Measurements from ENCODE around the gene MGMT.

MGMT gene

GRCh38 chr10:129544205-129545202 lies 77.5 kb downstream of the MGMT start:
- DNase-seq, result no peak

- DNase-seq, result no peak
These were observed 78.2 kb downstream of the MGMT start for GRCh38 chr10:129545261-129545660.

- no peak for DNase-seq
These were observed 79.1 kb downstream of the MGMT start for GRCh38 chr10:129546106-129546505.

- DNase-seq, result no peak
These were observed 80.6 kb downstream of the MGMT start for GRCh38 chr10:129547608-129548007.

- no peak for DNase-seq
These were observed 81.6 kb downstream of the MGMT start for GRCh38 chr10:129548600-129548999.

GRCh38 chr10:129550076-129550475 lies 83.0 kb downstream of the MGMT start:
- no peak for DNase-seq

GRCh38 chr10:129550658-129551057 lies 83.6 kb downstream of the MGMT start:
- no peak for DNase-seq

- no peak for DNase-seq
These were observed 85.1 kb downstream of the MGMT start for GRCh38 chr10:129552119-129552518.

- DNase-seq, result no peak
These were observed 86.9 kb downstream of the MGMT start for GRCh38 chr10:129553928-129554327.

- DNase-seq, result no peak
These were observed 89.3 kb downstream of the MGMT start for GRCh38 chr10:129556316-129556715.

GRCh38 chr10:129560361-129560760 lies 93.3 kb downstream of the MGMT start:
- DNase-seq, result no peak

GRCh38 chr10:129562487-129562886 lies 95.4 kb downstream of the MGMT start:
- DNase-seq, result no peak

GRCh38 chr10:129564923-129565322 lies 97.9 kb downstream of the MGMT start:
- DNase-seq, result no peak

GRCh38 chr10:129568583-129569344 lies 101.7 kb downstream of the MGMT start:
- DNase-seq, result no peak

- DNase-seq, result no peak
These were observed 103.1 kb downstream of the MGMT start for GRCh38 chr10:129570185-129570584.

- DNase-seq, result no peak
These were observed 112.2 kb downstream of the MGMT start for GRCh38 chr10:129579228-129579627.

- no peak for DNase-seq
These were observed 113.0 kb downstream of the MGMT start for GRCh38 chr10:129580010-129580409.

- DNase-seq, result no peak
These were observed 113.9 kb downstream of the MGMT start for GRCh38 chr10:129580901-129581300.

- DNase-seq, result no peak
These were observed 114.9 kb downstream of the MGMT start for GRCh38 chr10:129581827-129582411.

GRCh38 chr10:129583831-129584230 lies 116.8 kb downstream of the MGMT start:
- DNase-seq, result no peak

- DNase-seq, result no peak
These were observed 119.9 kb downstream of the MGMT start for GRCh38 chr10:129586898-129587443.

GRCh38 chr10:129589546-129589945 lies 122.5 kb downstream of the MGMT start:
- no peak for DNase-seq

GRCh38 chr10:129593953-129594352 lies 126.9 kb downstream of the MGMT start:
- no peak for DNase-seq

All from T1000 (cell line).